Measurements from ENCODE around the gene MRPS30.
"Not testable (repeated sequence)": the region's sequence is repeated elsewhere in the genome, so short reads cannot be mapped to it uniquely, and the experiment has no call there.

Gene MRPS30

GRCh38 chr5:44808435-44809214, at the start of gene MRPS30:
MRPS30 (plus strand) TSS chr5:44808947; CDS start chr5:44808963, 16 bp downstream.
- DNase-seq, result peak; percentile 52

- DNase-seq, result no peak
Measured at GRCh38 chr5:44769200-44769876, 39.4 kb upstream of the MRPS30 start.

- DNase-seq, result no peak
Measured at GRCh38 chr5:44769877-44770209, 38.9 kb upstream of the MRPS30 start.

GRCh38 chr5:44770780-44771717, 37.7 kb upstream of the MRPS30 start:
- DNase-seq, result no peak

- DNase-seq, result not testable (repeated sequence)
Measured at GRCh38 chr5:44772397-44772796, 36.4 kb upstream of the MRPS30 start.

GRCh38 chr5:44774279-44774880, 34.4 kb upstream of the MRPS30 start:
- no peak for DNase-seq

- no peak for DNase-seq
Measured at GRCh38 chr5:44779167-44779566, 29.6 kb upstream of the MRPS30 start.

GRCh38 chr5:44783634-44784315, 25.0 kb upstream of the MRPS30 start:
- no peak for DNase-seq

GRCh38 chr5:44787731-44788130, 21.0 kb upstream of the MRPS30 start:
- DNase-seq, result no peak

GRCh38 chr5:44789372-44789995, 19.3 kb upstream of the MRPS30 start:
- not testable (repeated sequence) for DNase-seq

- not testable (repeated sequence) for DNase-seq
Measured at GRCh38 chr5:44792031-44792673, 16.6 kb upstream of the MRPS30 start.

- DNase-seq, result no peak
Measured at GRCh38 chr5:44794371-44794770, 14.4 kb upstream of the MRPS30 start.

GRCh38 chr5:44795496-44795895, 13.3 kb upstream of the MRPS30 start:
- no peak for DNase-seq

- no peak for DNase-seq
Measured at GRCh38 chr5:44797841-44798240, 10.9 kb upstream of the MRPS30 start.

GRCh38 chr5:44801992-44802391, 6.8 kb upstream of the MRPS30 start:
- no peak for DNase-seq

GRCh38 chr5:44806608-44807007, 2.1 kb upstream of the MRPS30 start:
- DNase-seq, result no peak

GRCh38 chr5:44807269-44807668, 1.5 kb upstream of the MRPS30 start:
- no peak for DNase-seq

- DNase-seq, result peak; percentile 0
Measured at GRCh38 chr5:44809215-44809955, 638 bp downstream of the MRPS30 start.

GRCh38 chr5:44809956-44810420, 1.2 kb downstream of the MRPS30 start:
- DNase-seq, result no peak

- no peak for DNase-seq
Measured at GRCh38 chr5:44814761-44815160, 6.0 kb downstream of the MRPS30 start.
